HepG2 (cell line): ENCODE data around the gene PRKAR1A. TPM values are rescaled to one million over a fixed set of nuclear protein-coding genes. Genes with fewer than 3 reads are reported as not detected.
"Not testable (repeated sequence)": the region's sequence is repeated elsewhere in the genome, so short reads cannot be mapped to it uniquely, and the experiment has no call there.

Source experiments
- ATAC-seq: fragments of 200-7000 bp; cut with Tn5 transposase; 3 replicates; pipeline ENCODE4 v1.9.1; 2020; ENCODE audit warnings: mild to moderate bottlenecking, moderate library complexity
- BruUV-seq: library from RNA; stranded (reverse); fragments of 400-500 nt; replicated peaks from 2 replicates; lab custom pipeline; 2021; lab: Mats Ljungman, UMichigan
- CTCF ChIA-PET: fragments of 300-600 bp; formaldehyde crosslinking; extraction: SDS; loops from one replicate; lab custom pipeline; 2021; ENCODE audit warnings: low total read pairs, inconsistent platforms, low intra/inter-chr PET ratio; lab: Yijun Ruan, JAX
- POLR2A ChIA-PET: fragments of 350-600 bp; sonication (Branson Sonifier 250); formaldehyde crosslinking; loops from one replicate; lab custom pipeline; 2020; ENCODE audit warnings: antibody characterized with exemption, inconsistent platforms; lab: Yijun Ruan, JAX
- DNase-seq: peaks from one replicate; pipeline ENCODE4 v3.0.0-alpha.2; 2015; ENCODE audit warnings: low spot score
- FAIRE-seq: peaks from 3 replicates; lab custom pipeline; 2011; peaks lifted over from hg19 to GRCh38; lab: Jason Lieb, UNC
- H2AFZ ChIP-seq: one replicate; pipeline ENCODE4 v1.6.1; 2011; ENCODE audit warnings: low read length, inconsistent platforms
- H3K27ac ChIP-seq: fragments of 300-600 bp; 3 replicates; pipeline ENCODE4 v1.8.0; 2011; ENCODE audit warnings: mixed run types, mild to moderate bottlenecking, mixed read lengths, low read length, inconsistent platforms; ENCODE audit not compliant: insufficient read depth; ENCODE audit errors: extremely low read length
- H3K27me3 ChIP-seq, 2 experiments: fragments of 200-600 bp in 1 of 2; 2 replicates in 1 of 2; 3 replicates in 1 of 2; pipeline versions ENCODE4 v1.6.0 to v1.8.0; 2011; ENCODE audit warnings: low read length in 2 of 2, mild to moderate bottlenecking in 2 of 2, moderate library complexity in 2 of 2, inconsistent platforms in 1 of 2; ENCODE audit not compliant: insufficient read depth in 2 of 2, control insufficient read depth in 1 of 2
- H3K36me3 ChIP-seq, 2 experiments: fragments of 200-600 bp in 1 of 2; replicated peaks in 1 of 2; 2 replicates in 1 of 2; 3 replicates in 1 of 2; pipeline versions ENCODE4 v1.5.1 to v1.8.0; 2011; ENCODE audit warnings: low read length in 2 of 2, inconsistent platforms in 1 of 2; ENCODE audit not compliant: insufficient read depth in 2 of 2, control insufficient read depth in 1 of 2
- H3K4me1 ChIP-seq: 2 replicates; pipeline ENCODE4 v1.5.1; 2012; ENCODE audit warnings: low read length, inconsistent platforms; ENCODE audit not compliant: insufficient read depth
- H3K4me2 ChIP-seq: 2 replicates; pipeline ENCODE4 v1.6.0; 2011; ENCODE audit warnings: low read depth, low read length, inconsistent platforms
- H3K4me3 ChIP-seq, 3 experiments: fragments of 200-600 bp in 1 of 3; sonication (generic), shearing (Covaris generic) in 1 of 3; replicated peaks in 1 of 3; 2 replicates each; pipeline ENCODE4 v1.5.1; 2011 to 2016; ENCODE audit warnings: low read length in 3 of 3, inconsistent platforms in 2 of 3, low read depth in 2 of 3, mild to moderate bottlenecking in 2 of 3, control low read depth in 1 of 3, mixed read lengths in 1 of 3; ENCODE audit not compliant: insufficient read depth in 1 of 3
- H3K79me2 ChIP-seq: one replicate; pipeline ENCODE4 v1.6.1; 2011; ENCODE audit warnings: low read length, inconsistent platforms; ENCODE audit not compliant: insufficient read depth
- H3K9ac ChIP-seq: 2 replicates; pipeline ENCODE4 v1.6.0; 2011; ENCODE audit warnings: mild to moderate bottlenecking, low read depth, low read length, inconsistent platforms; ENCODE audit not compliant: insufficient read depth
- H3K9me3 ChIP-seq: 2 replicates; pipeline ENCODE4 v1.5.1; 2012; ENCODE audit warnings: mild to moderate bottlenecking, low read length
- H4K20me1 ChIP-seq: 2 replicates; pipeline ENCODE4 v1.6.0; 2011; ENCODE audit warnings: inconsistent platforms, mild to moderate bottlenecking, low read length, moderate library complexity; ENCODE audit not compliant: insufficient read depth
- AHR ChIP-seq: IDR thresholded peaks from 2 replicates; pipeline ENCODE4 v1.6.1; 2018; ENCODE audit warnings: missing genetic modification reagents, missing compliant biosample characterization
- HHEX ChIP-seq: IDR thresholded peaks from 2 replicates; pipeline ENCODE4 v1.6.1; 2016; ENCODE audit warnings: control low read depth
- MTF1 ChIP-seq: sonication (generic); formaldehyde crosslinking; IDR thresholded peaks from 2 replicates; pipeline ENCODE4 v1.5.0; 2020; ENCODE audit warnings: missing genetic modification reagents
- PAX8 ChIP-seq: sonication (generic); formaldehyde crosslinking; IDR thresholded peaks from 2 replicates; pipeline ENCODE4 v1.8.0; 2022; ENCODE audit warnings: mild to moderate bottlenecking, missing genetic modification reagents, borderline replicate concordance
- REL ChIP-seq: sonication (generic); formaldehyde crosslinking; conservative IDR thresholded peaks from 2 replicates; pipeline ENCODE4 v1.8.0; 2022; ENCODE audit warnings: mild to moderate bottlenecking, missing genetic modification reagents, moderate library complexity
- ZMYM4 ChIP-seq: sonication (generic); formaldehyde crosslinking; IDR thresholded peaks from 2 replicates; pipeline ENCODE4 v1.8.1; 2023; ENCODE audit warnings: mild to moderate bottlenecking, missing genetic modification reagents
- ZNF24 ChIP-seq: fragments of 450-650 bp; IDR thresholded peaks from 2 replicates; pipeline ENCODE4 v1.6.1; 2017; ENCODE audit warnings: antibody characterized with exemption, mild to moderate bottlenecking
- ZNF549 ChIP-seq: sonication (generic); formaldehyde crosslinking; IDR thresholded peaks from 2 replicates; pipeline ENCODE4 v1.5.0; 2020; ENCODE audit warnings: missing genetic modification reagents
- WGBS: methylation state at CpG from one replicate; pipeline ENCODE4 v1.1.6; 2017; ENCODE audit warnings: low lambda C conversion rate; 5-methylcytosine and 5-hydroxymethylcytosine counted together
- in situ Hi-C: cut with HindIII; loops from 2 replicates; pipeline ENCODE4 v1.10.0; 2017; ENCODE audit warnings: low pct_unique_long_range_greater_than_20kb; ENCODE audit not compliant: extremely low pct_ligation_motif_present
- intact Hi-C: fragments of 100-400 bp; cut with micrococcal nuclease; formaldehyde crosslinking; loops from one replicate; pipeline ENCODE4 v1.10.0; 2022; ENCODE audit not compliant: unreplicated experiment
- polyA plus RNA-seq, 8 experiments: library from polyadenylated mRNA; depleted of rRNA in 3 of 8; stranded (reverse) in 7 of 8; unstranded in 1 of 8; fragments of >200 nt; fragmentation: Illumina TruSeq in 4 of 8; extraction: Trizol in 4 of 8; gene quantifications; 2 replicates each; pipeline versions ENCODE4 v1.2.1 to v1.2.3, GENCODE V29; 2011 to 2016; ENCODE audit warnings: low read depth in 4 of 8, missing spikeins in 1 of 8, mixed read lengths in 1 of 8; ENCODE audit not compliant: insufficient read depth in 1 of 8
- total RNA-seq, 5 experiments: library from RNA; depleted of rRNA; stranded (reverse); fragments of >200 nt; fragmentation: Illumina TruSeq; extraction: Trizol; gene quantifications; 2 replicates each; pipeline ENCODE4 v1.2.3, GENCODE V29; 2016; ENCODE audit warnings: low read depth in 1 of 5
- TF ChIP-seq, protein P1 (sequence below): sonication (generic); formaldehyde crosslinking; IDR thresholded peaks from 2 replicates; pipeline ENCODE4 v1.4.0; 2020; ENCODE audit warnings: missing genetic modification reagents

PRKAR1A gene
- total and polyA plus RNA-seq, 2 of the 13 experiments (the other 11 are each of a cell fraction or from before 2014, with no cell fraction given), result 265 to 266 TPM

DNA sequence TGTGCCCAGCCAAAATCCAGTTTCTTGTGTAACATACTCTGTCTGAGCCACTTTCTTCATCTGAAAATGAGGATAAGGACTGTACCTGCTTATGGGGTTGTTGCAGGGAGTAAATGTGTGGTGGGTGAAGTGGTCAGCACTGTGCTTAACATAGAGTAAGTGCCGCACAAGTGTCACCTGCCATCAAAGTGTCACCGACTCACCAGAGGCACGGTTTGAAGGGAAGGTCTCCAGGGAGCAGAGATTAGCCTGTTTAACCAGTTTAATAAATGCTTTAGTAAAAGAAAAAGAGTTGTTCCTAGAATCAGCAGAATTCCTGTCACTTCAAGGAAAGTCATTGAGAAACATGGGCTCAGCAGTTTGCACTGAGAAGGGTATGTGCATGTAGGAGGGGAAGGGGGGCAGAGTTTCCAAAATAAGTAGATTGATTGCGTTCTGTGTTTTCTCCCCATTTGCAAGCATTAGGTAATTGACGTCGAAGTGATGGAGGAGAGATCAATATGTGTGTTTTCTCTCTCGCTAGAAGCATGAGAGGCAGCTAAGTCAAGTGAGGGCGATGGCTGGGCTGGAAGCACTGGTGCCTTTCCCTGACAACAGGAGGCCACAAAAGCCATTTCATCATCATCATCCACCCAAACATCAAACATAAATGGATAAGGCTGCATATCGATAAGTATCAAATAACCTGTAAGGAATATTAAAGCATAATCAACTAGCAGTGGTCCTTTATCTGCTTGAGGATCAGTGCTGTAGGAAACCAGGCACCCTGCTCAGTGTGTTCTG, 69.8 kb downstream of the PRKAR1A start (continued):
- TF ChIP-seq ZMYM4 (CRISPR knock-in tag) (0 out of 2 replicates have a peak, but pooled peaks have one; percentile 6), ZNF549 (CRISPR knock-in tag) (no peak), HHEX (CRISPR knock-in tag) (no peak), ZNF24 (no peak), REL (CRISPR knock-in tag) (no peak), PAX8 (no peak), MTF1 (CRISPR knock-in tag) (no peak), AHR (CRISPR knock-in tag) (no peak)
- TF ChIP-seq, protein P1, sequence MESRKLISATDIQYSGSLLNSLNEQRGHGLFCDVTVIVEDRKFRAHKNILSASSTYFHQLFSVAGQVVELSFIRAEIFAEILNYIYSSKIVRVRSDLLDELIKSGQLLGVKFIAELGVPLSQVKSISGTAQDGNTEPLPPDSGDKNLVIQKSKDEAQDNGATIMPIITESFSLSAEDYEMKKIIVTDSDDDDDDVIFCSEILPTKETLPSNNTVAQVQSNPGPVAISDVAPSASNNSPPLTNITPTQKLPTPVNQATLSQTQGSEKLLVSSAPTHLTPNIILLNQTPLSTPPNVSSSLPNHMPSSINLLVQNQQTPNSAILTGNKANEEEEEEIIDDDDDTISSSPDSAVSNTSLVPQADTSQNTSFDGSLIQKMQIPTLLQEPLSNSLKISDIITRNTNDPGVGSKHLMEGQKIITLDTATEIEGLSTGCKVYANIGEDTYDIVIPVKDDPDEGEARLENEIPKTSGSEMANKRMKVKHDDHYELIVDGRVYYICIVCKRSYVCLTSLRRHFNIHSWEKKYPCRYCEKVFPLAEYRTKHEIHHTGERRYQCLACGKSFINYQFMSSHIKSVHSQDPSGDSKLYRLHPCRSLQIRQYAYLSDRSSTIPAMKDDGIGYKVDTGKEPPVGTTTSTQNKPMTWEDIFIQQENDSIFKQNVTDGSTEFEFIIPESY, result peak; percentile 51; the same call in 1 of the 2 replicates

DNA sequence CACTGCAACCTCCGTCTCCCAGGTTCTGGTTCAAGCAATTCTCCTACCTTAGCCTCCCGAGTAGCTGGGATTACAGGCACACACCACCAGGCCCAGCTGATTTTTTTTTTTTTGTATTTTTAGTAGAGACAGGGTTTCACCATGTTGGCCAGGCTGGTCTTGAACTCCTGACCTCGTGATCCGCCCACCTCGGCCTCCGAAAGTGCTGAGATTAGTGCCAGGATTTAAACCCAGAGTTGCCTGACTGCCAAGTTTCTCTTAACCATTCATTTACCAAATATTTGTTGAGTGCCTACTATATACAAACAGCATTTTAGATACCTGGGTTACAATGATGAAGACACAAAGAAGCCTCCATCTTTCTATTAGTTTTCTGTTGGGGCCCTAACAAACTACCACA, 70.6 kb downstream of the PRKAR1A start:
- ATAC-seq, POLR2A ChIA-PET: not testable (repeated sequence)
- H3K4me1 ChIP-seq, result peaks cover 64% of the 10 kb centered on the region

More for the DNA sequence above, 70.6 kb downstream of the PRKAR1A start:
- BruUV-seq, intact Hi-C loops, in situ Hi-C loops, FAIRE-seq, H4K20me1 ChIP-seq, H3K36me3 ChIP-seq, H3K4me2 ChIP-seq, CTCF ChIA-PET, H3K4me3 ChIP-seq, DNase-seq, H3K79me2 ChIP-seq, H3K9ac ChIP-seq, H3K9me3 ChIP-seq, H3K27ac ChIP-seq, H2AFZ ChIP-seq, H3K27me3 ChIP-seq: not testable (repeated sequence)
- WGBS, result 91% methylated on average over 6 of the region's 6 CpGs
